Suppressor macrophage treated with lipopolysaccharide for 1 hour (primary cell): ENCODE measurements around the gene GLI2.

ENCODE experiments used
- DNase-seq, 3 donors: peaks; one replicate each; pipeline ENCODE4 v3.0.0-alpha.2; 2020 to 2022

GLI2 gene

DNA sequence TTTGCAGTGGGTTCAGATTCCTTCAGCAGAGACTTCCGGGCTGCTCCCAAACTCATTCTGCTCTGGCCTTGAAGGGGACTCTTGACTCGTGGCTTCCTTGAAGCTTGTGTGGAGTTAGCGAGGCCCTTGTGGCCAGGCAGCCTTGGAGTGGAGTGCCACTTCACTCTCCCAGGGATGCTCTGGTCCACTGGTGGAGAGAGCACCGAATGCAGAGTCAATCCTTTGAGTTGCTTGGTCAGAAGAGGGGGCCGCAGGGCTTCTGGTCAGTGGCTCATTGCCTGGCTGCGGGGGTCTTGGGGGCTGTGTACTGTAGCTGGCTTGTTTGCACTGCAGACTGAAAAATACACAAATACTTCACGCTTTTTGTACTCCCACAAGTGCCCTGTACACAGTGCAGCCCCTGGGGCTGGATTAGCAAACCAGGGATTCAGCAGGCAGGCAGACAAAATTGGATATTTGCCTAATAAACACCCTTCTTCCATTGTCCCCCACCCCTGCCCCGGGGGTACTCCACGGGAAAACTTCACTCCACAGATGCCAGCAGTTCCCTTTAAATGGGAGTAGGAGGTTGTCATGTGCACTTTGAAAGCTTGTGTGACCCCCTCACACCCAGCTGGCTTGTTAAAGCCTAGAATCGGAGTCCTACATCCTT is 3.2 kb downstream of the GLI2 start:
- no peak for DNase-seq

DNA sequence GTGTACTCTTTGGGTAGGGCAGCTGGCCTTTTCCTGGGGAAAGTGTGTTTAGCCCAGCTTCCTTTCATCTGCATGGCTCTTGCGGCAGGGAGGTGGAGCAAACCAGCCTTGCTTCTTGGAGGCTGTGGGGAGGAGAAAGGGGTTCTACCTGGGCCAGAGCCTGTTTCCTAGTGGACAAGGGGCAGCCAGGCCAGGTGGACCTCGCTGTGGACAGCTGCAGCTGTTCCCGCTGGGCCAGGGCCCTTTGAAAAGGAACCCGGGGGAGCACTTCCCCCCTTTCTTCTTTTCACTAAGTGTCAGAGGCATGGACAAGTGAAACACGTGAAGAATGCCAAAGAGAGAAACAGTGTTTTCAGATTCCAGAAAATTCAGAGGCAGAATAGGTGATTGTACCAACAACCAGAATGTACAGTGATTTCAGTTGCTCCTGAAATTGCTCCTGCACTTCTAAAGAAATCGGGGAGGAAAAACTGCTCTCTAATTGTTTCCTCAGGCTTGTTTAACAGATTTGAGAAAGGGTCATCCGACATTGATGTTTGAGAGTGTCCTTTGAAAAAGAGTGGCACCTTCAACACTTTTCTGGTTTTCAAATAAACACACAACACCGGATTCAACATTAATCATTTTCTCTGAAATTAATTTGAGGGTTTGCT is 3.9 kb downstream of the GLI2 start:
- no peak for DNase-seq

DNA sequence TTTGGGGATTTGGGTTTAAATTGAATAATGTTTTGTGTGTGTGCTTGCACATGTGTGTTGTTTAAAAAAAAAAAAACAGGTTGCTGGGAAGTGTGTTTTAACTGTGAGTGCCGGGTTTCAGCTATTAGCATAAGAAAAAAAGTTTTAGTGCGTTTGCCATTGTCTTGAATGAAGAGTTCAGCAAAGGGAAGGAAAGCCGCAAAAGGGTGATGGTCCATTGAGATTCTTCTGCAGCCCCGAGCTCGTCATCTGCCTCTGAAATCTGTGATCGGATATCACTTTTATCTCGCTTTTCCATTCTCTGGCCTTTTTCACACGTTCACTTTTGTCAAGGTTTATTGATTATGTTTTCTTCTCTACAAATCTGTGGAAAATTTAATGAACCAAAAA is 4.7 kb downstream of the GLI2 start:
- DNase-seq: no peak

DNA sequence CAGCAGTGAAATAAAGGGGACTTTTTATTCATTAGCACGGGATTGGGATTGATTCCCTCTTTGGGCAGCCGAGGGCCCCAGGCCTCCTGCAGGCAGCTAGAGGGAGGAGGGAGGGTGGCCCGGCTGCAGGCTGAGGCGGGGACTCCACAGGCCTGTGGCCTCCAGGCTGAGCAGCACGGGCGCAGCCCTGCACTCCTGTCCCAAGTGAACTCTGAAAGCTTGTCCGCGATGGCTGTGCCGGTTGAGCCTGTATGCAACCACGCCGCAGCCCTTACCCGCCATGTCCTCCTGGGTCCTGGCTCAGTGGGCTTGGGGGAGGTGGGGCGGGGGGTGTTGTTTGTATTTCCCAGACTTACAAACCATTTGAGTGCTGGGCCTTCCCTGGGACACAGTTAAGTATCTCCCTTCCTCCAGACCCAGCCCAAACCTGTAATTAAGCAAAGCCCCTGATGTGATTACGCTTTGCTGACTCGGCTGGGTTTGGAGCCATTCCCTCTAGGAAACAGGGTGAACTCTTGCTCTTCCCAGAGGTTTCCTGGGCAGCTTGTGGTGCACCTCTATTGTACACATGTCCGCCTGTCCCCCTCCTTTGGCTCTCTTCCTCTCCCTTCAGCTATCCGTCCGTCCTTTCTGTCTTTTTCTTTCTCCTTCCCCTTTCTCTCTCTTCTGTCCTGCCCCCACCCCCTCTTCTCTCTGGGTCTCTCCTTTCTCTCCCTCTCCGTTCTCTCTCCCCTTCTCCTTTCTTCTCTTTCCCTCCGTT is 5.3 kb downstream of the GLI2 start:
- DNase-seq: no peak

DNA sequence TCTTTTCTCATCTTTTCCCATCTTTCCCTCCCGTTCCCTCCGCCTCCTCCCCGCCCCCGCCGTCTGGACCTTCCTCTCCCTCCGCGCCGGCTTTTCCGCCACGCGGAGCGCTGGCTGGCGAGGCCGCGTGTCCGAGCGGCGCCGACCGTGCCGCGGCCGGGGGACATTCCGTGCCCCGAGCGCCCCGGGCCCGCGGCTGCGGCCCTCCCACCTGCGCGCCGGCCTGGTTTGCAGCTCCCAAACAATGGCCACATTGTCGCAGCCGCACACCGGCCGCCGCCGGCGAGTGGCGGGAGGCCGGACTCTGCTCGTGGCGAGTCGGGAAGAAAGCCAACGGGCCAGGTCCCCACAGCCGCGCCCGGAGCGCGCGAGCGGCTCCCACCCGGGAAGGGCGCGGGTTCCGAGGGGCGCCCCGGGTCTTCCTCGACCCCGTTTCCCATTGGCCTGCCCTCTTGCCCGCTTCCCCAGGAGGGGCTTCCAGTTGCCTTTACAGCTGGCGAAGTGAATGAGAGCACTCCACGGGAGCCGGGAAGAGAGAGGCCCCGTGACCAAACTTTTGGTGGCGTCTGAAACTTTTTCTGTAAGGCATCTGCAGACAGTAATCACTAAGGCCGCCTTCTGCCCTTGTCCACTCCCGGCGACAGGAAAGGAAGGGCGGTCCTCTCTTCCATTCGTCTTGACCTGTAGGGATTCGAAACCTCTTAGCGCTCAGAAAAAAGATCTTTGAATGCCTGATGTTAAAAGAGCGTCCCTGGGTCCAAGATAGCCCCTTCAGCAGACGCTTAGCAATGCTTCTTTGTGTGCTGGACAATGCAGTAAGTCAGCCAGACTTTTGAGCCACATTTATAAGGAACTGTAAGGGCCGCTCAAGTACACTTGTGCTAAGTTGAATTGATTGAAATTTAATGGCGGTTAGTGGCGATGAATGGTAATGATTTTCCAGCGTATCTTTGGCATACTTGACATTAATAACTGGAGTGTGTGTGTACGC is 6.2 kb downstream of the GLI2 start:
- no peak for DNase-seq

DNA sequence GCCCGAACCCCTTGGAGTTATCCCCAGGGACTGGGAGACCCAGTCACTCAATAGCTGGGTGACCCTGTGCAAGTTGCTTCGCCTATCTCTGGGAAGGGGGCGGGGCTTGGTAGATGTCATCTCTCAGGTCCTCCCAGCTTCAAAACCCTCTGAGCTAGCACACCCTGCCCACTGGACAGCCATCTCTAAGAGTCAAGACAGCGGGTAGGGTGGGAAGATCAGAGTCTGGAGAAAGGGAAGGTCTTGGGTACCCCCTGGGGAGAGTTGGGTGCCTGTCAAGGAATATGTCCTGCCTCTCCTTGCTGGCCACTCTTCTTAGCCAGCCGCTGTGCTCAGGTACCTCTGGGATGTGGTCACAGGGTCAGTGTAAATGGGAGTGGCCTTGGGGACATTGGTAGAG is 8.0 kb downstream of the GLI2 start:
- DNase-seq: no peak

DNA sequence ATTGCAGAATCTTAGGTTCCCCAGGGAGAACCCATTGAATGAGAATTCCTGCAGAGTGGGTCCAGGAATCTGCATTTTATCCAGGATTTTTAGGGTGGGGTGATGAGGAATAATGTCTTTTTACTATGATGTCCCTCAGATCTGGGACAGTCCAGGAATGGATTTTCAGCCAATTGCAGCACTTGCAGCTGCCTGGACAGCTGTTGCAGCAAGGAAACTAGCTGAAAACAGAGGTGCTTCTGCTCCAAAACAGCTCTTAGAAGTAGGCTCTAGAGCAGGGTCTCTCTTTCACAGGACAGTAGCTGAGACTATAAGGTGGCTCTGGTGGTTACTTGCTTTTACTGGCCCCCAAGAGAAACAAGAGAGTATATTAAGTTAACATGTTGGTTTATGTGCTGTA is 9.1 kb downstream of the GLI2 start:
- DNase-seq: no peak

DNA sequence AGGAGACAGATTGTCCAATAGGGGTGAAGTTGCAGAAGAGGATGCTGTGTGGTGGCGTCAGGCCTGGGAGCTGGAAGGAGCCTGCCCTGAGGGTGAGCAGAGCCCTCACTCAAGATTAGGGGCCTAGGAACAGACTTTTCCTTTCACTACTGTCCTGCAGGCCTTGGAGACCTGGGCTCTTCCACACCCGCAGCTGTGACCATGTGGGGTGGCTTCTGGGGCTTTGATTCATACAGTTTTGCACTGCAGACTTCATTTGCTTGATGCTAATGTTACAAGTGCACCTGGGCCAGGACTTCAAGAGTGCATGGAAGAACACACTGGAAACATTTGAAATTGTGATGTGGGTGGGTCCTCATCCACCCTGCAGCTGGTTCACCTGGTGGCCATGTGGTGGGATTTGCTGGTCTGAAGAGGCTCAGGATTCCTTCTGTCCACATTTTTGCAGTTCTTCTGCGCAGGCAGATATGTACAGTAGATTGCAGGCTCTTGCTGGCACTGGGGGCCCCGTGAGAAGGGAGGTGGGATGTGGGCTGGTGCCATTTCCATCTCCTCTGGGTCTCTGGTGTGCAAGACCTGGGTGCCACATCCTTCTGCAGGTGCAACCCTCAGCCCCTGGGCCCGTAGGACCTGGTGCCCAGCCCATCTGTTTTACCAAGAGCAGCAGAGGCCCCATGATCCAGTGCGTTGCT is 9.9 kb downstream of the GLI2 start:
- DNase-seq: no peak

DNA sequence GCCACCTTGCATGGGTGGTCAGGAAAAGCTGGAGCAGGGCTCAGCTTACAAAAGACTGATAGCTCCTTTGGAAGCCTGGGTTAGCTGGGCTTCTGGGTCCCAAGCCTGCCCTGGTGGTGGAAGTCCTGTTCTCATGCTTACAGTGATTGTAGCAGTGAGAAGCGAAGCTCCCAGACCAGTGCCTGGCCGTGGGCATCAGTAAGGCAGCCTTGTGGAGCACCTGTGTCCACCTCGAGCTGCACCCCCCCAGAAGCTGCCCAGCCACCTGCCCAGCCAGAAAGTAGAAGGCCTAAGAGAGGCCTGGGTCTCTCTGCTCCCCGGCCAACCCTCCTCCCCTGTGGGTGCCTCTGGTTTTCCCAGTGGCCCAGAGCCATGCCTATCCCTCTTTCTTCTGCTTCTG is 10.5 kb downstream of the GLI2 start:
- DNase-seq: no peak

DNA sequence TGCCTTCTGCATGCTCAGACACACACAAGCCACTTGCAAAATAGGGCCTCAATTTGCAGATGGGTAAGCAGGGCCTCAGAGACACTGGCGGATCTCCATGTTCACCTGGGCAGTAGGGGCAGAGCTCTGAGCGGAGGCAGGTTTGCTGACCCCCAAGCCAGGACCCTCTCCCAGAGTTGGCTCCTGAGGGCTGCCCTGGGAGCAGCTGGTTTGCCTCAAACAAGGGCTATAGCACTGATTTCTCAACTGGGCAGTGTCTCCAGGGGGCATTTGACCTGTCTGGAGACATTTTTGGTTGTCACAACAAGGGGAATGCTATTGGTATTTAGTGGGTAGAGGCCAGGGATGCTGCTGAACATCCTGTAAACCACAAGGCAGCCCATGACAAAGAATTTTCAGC is 11.6 kb downstream of the GLI2 start:
- DNase-seq: no peak

DNA sequence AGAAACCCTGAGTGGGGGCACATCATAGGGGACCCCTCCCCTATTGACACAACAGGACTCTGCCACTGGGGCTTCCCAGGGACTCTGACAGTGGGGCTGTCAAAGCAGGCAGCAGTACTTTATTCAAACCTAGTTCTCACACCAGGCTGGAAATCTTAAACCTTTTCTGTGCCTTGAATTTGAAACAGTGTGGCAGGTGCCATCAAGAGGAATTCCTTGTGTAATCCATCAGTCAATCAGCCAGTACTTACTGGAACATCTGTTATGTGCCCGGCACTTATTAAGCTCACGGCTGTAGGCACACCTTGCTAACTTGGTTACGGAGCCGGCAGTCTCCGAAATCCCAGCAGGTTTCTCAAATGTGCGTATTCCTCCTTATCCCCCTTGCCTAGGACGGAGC is 12.0 kb downstream of the GLI2 start:
- DNase-seq: no peak

DNA sequence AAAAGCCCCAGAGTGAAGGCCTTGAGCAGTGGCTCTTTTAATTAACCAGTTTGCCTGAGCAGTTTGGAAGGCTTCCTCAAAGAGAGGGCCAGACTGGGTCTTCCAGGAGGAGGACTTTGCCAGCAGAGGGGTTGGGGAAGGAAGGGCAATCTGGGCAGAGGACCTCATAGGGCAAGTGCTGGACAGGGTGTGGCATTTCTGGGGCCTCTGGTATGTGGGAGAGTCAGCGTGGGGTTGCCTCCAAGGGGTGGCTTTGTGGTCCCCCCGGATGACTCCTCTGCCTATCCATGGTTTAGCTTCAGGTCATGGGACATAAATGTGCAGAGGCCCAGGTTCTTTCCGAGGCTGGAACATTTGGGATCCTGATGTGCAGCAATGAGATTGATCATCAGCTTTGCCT is 12.6 kb downstream of the GLI2 start:
- DNase-seq: no peak

DNA sequence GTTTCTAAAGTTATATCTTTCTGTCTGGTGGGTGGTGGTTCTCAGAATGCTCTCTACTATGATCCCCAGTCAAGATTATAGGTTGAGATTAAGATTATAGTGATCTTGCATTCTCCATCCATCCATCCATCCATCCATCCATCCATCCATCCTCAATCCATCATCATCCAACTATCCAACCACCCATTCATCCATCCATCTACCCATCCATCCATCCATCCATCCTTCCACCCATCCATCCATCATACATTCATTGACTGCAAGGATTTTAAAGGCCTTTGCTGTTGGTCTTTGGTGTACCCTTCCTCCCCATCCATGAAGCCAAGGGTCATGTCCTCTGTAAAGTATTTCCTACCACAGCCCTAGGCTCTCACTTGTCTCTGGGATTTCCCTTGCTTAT is 13.1 kb downstream of the GLI2 start:
- no peak for DNase-seq

DNA sequence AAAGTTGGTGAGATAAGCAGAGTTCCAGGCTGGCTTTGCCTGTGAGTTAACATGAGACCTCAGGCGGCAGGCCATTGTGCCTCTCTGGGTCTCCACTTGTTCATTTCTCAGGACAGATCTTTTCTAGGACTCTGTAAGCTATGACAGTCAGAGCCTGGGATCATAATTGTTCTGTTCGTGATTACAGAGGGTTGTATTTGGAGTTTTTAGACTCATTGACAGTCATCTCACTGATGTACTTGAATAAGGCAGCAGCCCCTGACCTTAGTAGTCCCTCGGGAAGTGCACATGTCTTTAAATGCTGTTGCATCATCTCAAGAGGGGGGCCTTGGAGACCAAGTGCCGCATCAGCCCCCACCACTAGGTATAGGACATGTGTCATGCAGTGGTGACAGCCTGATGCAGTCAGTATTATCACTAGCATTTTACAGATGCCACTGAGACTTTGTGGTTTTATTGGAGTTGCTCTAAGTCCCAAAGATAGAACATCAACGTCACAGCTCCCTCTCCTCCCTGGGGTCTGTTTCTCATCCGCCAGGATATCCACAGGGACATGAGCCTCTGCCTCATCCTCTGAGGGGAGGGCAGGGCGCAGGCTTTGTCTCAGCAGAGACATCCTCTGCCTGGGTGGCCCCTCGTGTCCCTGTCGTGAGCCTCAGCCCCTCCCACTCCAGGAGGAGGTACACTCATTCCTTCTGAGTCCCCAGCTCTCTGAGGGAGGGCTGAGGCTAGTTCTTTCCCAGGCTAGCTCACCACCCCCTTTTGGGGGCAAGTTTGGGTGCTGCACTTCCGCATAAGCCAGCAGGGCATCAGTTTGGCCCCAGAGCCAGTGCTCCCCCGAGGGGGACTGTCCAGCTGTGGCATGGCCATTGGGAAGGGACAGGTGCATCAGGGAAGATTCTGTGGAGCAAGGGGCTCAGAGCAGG is 14.1 kb downstream of the GLI2 start:
- no peak for DNase-seq

DNA sequence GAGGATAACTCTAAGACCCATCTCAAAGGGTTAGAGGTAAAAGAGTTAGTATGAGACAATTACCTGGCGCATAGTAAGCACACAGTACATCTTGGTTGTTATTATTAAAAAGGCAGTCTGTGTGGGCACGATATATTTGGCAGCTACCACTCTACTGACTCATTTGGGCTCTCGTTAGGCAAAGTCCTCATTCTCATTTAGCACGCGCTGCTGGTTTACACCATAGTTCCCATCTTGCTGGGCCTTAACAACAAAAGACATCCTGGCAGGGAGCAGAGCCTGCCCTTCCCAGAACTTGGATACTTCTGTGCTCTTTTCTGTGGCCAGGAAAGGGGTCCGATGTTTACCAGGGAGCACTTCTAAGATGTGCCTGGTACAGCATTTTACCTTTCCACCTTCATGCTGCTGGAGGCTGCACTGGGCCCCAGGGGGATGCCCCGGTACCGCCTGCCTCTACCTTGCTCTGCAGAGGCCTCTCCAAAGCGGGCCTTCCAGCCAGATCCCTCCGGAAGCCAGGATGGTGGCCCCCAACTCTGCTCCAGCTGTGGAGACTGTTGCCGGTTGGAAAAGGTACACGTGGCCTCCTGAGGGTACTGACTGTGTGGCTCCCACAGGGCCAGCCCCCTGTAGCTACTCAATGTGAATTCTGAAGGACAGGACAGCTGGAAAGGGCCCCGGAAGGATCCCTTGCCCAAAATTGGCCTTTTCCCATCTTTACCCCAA is 15.0 kb downstream of the GLI2 start:
- no peak for DNase-seq

DNA sequence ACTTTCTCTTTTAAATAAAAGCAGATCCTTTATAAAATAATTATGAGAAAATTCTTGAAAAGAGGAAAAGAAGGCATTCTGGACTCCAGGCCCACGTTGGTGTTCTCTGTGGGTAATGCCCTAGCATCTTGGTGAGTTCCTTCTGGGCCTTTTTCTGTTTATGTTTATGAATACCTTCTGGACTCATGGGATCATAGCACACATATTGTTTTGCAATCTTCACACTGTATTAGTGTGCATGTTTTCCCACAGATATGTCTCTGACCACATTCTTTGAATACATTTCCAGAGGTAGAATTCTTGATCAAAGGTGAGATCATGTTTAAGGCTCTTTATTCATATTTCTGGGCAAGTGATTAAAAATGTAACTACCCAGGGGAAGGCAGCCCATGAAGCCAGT is 15.9 kb downstream of the GLI2 start:
- no peak for DNase-seq

DNA sequence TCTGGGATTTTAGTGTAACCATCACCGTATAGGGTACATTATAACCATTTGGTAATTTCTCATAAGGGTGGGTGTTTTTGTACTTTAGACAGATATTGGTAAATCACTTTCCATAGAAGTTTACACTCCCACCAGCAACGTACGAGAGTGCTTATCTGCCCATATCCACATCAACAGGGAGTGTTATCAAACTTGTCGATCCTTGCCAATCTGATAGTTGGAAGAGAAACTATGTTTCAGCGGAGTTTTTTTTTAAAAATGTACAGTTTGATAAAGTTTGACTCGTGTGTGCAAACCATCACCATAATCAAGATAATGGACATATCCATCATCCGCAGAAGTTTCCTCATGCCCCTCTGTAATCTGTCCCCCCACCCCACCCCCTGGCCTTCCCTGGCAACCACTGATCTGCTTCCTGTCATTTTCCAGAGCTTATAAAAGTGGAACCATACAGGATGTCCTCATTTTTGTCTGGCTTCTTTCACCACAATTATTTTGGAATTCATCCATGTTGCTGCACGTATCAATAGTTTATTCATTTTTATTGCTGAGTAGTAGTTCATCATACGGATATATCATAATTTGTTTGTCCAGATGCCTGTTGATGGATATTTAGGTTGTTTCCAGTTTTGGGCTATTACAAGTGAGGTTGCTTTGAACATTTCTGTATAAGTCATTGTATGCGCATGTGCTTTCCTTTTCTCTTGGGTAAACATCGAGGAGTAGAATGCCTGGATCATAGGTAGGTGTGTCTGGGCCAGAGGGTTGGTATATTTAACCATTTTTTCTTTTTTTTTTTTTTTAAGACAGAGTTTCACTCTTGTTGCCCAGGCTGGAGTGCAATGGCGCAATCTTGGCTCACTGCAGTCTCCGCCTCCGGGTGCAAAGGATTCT is 18.6 kb downstream of the GLI2 start:
- DNase-seq: no peak

DNA sequence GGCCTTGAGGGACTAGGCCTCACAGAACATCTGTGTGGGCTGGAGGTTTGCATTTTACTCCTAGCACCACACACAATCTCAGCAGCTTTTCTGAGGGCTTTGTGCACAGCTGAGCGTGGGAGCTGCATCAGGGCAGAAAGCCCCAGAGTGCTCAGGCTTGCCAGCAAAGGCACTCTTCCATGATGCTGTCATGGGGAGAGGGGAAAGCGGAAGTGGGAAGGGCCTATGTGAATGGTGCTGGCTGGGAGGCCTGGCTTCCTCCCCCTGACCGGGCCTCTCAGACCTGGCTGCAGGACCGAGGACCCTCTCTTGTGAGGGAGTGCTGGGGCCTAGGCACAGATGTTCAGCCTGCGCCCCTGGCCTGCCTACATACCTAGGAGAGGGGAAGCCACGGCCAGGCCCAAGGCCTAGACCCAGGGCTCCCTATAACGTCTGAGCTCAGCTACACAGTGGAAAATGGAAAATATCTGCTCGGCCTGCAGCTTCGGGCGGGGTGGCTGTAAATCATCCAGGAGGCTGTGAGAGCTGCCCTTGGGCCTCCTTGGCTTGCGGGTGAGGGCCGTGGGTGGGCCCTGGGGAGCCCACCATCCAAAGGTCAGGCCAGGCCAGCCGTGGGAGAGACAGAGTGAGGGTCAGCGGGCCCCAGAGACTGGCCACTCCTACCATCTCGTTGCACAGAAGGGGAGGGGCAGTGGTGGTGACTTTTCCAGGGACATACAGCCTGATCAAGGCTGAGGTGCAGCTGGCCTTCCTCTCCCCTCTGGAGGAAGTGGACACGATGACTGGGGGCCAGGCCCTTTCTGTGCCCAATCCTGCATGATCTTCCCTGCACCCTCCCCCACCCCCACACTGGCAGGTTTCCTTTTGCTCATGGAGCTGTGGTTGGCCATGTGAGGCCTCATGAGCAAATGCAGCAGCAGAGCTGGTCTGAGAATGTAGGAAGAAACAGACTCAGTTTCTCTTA is 22.8 kb downstream of the GLI2 start:
- no peak for DNase-seq
